GM12878 (cell line): ENCODE results near the gene AGPAT2.

ENCODE experiments used
- CTCF ChIP-seq, 3 experiments: IDR thresholded peaks in 2 of 3; conservative IDR thresholded peaks in 1 of 3; 2 replicates each; pipeline ENCODE4 v1.5.1; 2011; ENCODE audit warnings: low read depth in 3 of 3, low read length in 3 of 3, mild to moderate bottlenecking in 3 of 3, control low read depth in 2 of 3, moderate library complexity in 2 of 3, inconsistent platforms in 1 of 3, mixed read lengths in 1 of 3; ENCODE audit not compliant: control insufficient read depth in 2 of 3, insufficient read depth in 1 of 3; ENCODE audit errors: extremely low read depth in 1 of 3
- CUX1 ChIP-seq: IDR thresholded peaks from 2 replicates; pipeline ENCODE4 v1.6.1; 2012; ENCODE audit warnings: improper control_type of control experiment, low read depth, low read length; ENCODE audit not compliant: insufficient replicate concordance
- ESRRA ChIP-seq: IDR thresholded peaks from 2 replicates; pipeline ENCODE4 v1.6.1; 2012; ENCODE audit warnings: mild to moderate bottlenecking, low read length, improper control_type of control experiment
- EZH2 ChIP-seq: IDR thresholded peaks from 2 replicates; pipeline ENCODE4 v1.6.1; 2012; ENCODE audit warnings: low read depth, mild to moderate bottlenecking, control low read depth, inconsistent platforms, low read length, borderline replicate concordance; ENCODE audit not compliant: control insufficient read depth
- MAX ChIP-seq: IDR thresholded peaks from 2 replicates; pipeline ENCODE4 v1.6.1; 2012; ENCODE audit warnings: low read depth, low read length, improper control_type of control experiment
- NFIC ChIP-seq: IDR thresholded peaks from 2 replicates; pipeline ENCODE4 v1.6.1; 2012; ENCODE audit warnings: low read depth, mild to moderate bottlenecking, inconsistent platforms, low read length, moderate library complexity
- SMC3 ChIP-seq: IDR thresholded peaks from 2 replicates; pipeline ENCODE4 v1.6.1; 2011; ENCODE audit warnings: low read length, improper control_type of control experiment, borderline replicate concordance
- SP1 ChIP-seq: IDR thresholded peaks from one replicate; pipeline ENCODE4 v1.6.1; 2011; ENCODE audit warnings: low read depth, low read length
- ZZZ3 ChIP-seq: IDR thresholded peaks from 2 replicates; pipeline ENCODE4 v1.6.1; 2011; ENCODE audit warnings: low read depth; ENCODE audit not compliant: control insufficient read depth, insufficient read length
- TF ChIP-seq, protein P1 (sequence below): IDR thresholded peaks from 2 replicates; pipeline ENCODE4 v1.6.1; 2012; ENCODE audit warnings: mild to moderate bottlenecking, low read depth, low read length

- TF ChIP-seq SMC3 (no peak), CUX1 (no peak), CTCF (IDR thresholded peaks at IDR 0.05 in 2 of 3, conservative IDR thresholded peaks at IDR 0.05 in 1 of 3; ENCODE audit: control insufficient read depth in 2 of 3, extremely low read depth in 1 of 3, insufficient read depth in 1 of 3, low read depth in 3 of 3, low read length in 3 of 3) (no peak), ESRRA (no peak), ZZZ3 (no peak), EZH2 (no peak), SP1 (no peak), MAX (no peak), NFIC (no peak)
- TF ChIP-seq, protein P1, sequence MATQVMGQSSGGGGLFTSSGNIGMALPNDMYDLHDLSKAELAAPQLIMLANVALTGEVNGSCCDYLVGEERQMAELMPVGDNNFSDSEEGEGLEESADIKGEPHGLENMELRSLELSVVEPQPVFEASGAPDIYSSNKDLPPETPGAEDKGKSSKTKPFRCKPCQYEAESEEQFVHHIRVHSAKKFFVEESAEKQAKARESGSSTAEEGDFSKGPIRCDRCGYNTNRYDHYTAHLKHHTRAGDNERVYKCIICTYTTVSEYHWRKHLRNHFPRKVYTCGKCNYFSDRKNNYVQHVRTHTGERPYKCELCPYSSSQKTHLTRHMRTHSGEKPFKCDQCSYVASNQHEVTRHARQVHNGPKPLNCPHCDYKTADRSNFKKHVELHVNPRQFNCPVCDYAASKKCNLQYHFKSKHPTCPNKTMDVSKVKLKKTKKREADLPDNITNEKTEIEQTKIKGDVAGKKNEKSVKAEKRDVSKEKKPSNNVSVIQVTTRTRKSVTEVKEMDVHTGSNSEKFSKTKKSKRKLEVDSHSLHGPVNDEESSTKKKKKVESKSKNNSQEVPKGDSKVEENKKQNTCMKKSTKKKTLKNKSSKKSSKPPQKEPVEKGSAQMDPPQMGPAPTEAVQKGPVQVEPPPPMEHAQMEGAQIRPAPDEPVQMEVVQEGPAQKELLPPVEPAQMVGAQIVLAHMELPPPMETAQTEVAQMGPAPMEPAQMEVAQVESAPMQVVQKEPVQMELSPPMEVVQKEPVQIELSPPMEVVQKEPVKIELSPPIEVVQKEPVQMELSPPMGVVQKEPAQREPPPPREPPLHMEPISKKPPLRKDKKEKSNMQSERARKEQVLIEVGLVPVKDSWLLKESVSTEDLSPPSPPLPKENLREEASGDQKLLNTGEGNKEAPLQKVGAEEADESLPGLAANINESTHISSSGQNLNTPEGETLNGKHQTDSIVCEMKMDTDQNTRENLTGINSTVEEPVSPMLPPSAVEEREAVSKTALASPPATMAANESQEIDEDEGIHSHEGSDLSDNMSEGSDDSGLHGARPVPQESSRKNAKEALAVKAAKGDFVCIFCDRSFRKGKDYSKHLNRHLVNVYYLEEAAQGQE = no peak
Measured at GRCh38 chr9:136648751-136649150, 38.5 kb downstream of the AGPAT2 start.
